Tibial nerve (tissue), 3 donors: ENCODE measurements around the gene ABT1.

Experiments used
- CTCF ChIP-seq, 5 experiments: fragments of 200-600 bp in 3 of 5; fragments of 450-650 bp in 2 of 5; sonication (generic) in 3 of 5; IDR thresholded peaks; one replicate each; pipeline ENCODE4 v1.5.1; 2016 to 2019; ENCODE audit warnings: antibody characterized with exemption in 5 of 5, mild to moderate bottlenecking in 3 of 5, moderate library complexity in 2 of 5
- POLR2A ChIP-seq, 2 donors: fragments of 450-650 bp; IDR thresholded peaks; one replicate each; pipeline ENCODE4 v1.6.1; 2017; ENCODE audit warnings: antibody characterized with exemption in 2 of 2, mild to moderate bottlenecking in 2 of 2, moderate library complexity in 2 of 2

- TF ChIP-seq CTCF (IDR thresholded peaks at IDR 0.05): no peak
- no peak for TF ChIP-seq POLR2A (IDR thresholded peaks at IDR 0.05)
Measured at GRCh38 chr6:26613201-26613600, 16.4 kb downstream of the ABT1 start.
